Breast epithelium (tissue), 4 donors: ENCODE results near the gene MYOD1. TPM values are rescaled to one million over a fixed set of nuclear protein-coding genes. Genes with fewer than 3 reads are reported as not detected.

Source experiments
- DNase-seq, 2 donors: peaks; one replicate each; pipeline ENCODE4 v3.0.0-alpha.2; 2019; ENCODE audit warnings: low spot score in 2 of 2
- H3K27ac ChIP-seq, 2 donors: fragments of 200-600 bp; sonication (generic) in 1 of 2; one replicate each; pipeline ENCODE4 v1.5.1; 2016 to 2019; ENCODE audit warnings: mild to moderate bottlenecking in 1 of 2
- H3K27me3 ChIP-seq, 2 donors: fragments of 200-600 bp; sonication (generic) in 1 of 2; one replicate each; pipeline versions ENCODE4 v1.5.1 to v1.6.0; 2017 to 2019; ENCODE audit warnings: control low read depth in 1 of 2, mild to moderate bottlenecking in 1 of 2
- H3K36me3 ChIP-seq: fragments of 200-600 bp; one replicate; pipeline ENCODE4 v1.5.1; 2019
- H3K4me1 ChIP-seq, 2 donors: fragments of 200-600 bp; sonication (generic); one replicate each; pipeline ENCODE4 v1.5.1; 2016 to 2019; ENCODE audit warnings: control low read depth in 1 of 2
- H3K4me3 ChIP-seq, 3 donors: fragments of 200-600 bp; sonication (generic); 1 replicate in 2 of 3; 2 replicates in 1 of 3; pipeline ENCODE4 v1.5.1; 2016 to 2019; ENCODE audit warnings: mild to moderate bottlenecking in 3 of 3, moderate library complexity in 2 of 3
- H3K9me3 ChIP-seq, 2 donors: fragments of 200-600 bp; sonication (generic) in 1 of 2; one replicate each; pipeline ENCODE4 v1.5.1; 2016 to 2019; ENCODE audit warnings: control low read depth in 1 of 2
- CTCF ChIP-seq, 3 donors: fragments of 450-650 bp; IDR thresholded peaks; one replicate each; pipeline ENCODE4 v1.5.1; 2016 to 2017; ENCODE audit warnings: antibody characterized with exemption in 3 of 3, mild to moderate bottlenecking in 3 of 3, moderate library complexity in 3 of 3
- POLR2A ChIP-seq: fragments of 450-650 bp; IDR thresholded peaks from one replicate; pipeline ENCODE4 v1.6.1; 2016; ENCODE audit warnings: antibody characterized with exemption, mild to moderate bottlenecking, moderate library complexity
- POLR2AphosphoS5 ChIP-seq, 3 donors: sonication (generic); formaldehyde crosslinking; IDR thresholded peaks; one replicate each; pipeline ENCODE4 v1.6.1; 2017; ENCODE audit warnings: antibody characterized with exemption in 3 of 3
- intact Hi-C: fragments of 100-400 bp; cut with DNase I; formaldehyde crosslinking; loops from one replicate; pipeline ENCODE4 v1.15.1; 2023; ENCODE audit warnings: low total_unique reads
- total RNA-seq, 3 donors: library from RNA; depleted of rRNA; stranded (reverse); fragments of >200 nt; gene quantifications; one replicate each; pipeline ENCODE4 v1.1.0, GENCODE V29; 2016

The MYOD1 gene
- total RNA-seq, 3 donors from 2014 or later = not detected

GRCh38 chr11:17720796-17721171, 1.4 kb downstream of the MYOD1 start:
- H3K36me3 ChIP-seq = no peaks in the 10 kb centered on the region
- peak overlapping the region in 1 of 3 donors; percentile 29 for H3K4me3 ChIP-seq
- H3K27me3 ChIP-seq = peaks cover 12 to 84% of the 10 kb centered on the region in 2 donors
- TF ChIP-seq POLR2AphosphoS5 (IDR thresholded peaks at IDR 0.05) = no peak
- TF ChIP-seq POLR2A = no peak
- no peak for TF ChIP-seq CTCF (IDR thresholded peaks at IDR 0.05)
- no peaks in the 10 kb centered on the region for H3K4me1 ChIP-seq
- no peaks in the 10 kb centered on the region for H3K9me3 ChIP-seq
- no peak overlapping the region for H3K27ac ChIP-seq
- no peak for DNase-seq
- intact Hi-C loops = loop anchor here (5.0 kb wide), 1 partner anchor 703 kb away; no protein-coding TSS in a partner anchor

GRCh38 chr11:17721242-17721999, 2.0 kb downstream of the MYOD1 start:
- no peak for DNase-seq
- Histone ChIP-seq H3K4me3 (peak overlapping the region in 1 of 3 donors; percentile 29), H3K9me3 (no peaks in the 10 kb centered on the region), H3K27me3 (peaks cover 12 to 83% of the 10 kb centered on the region in 2 donors), H3K4me1 (no peaks in the 10 kb centered on the region), H3K36me3 (no peaks in the 10 kb centered on the region), H3K27ac (no peak overlapping the region)
- no peak for TF ChIP-seq CTCF (IDR thresholded peaks at IDR 0.05)
- TF ChIP-seq POLR2AphosphoS5 (IDR thresholded peaks at IDR 0.05) = no peak
- TF ChIP-seq POLR2A = no peak
- intact Hi-C loops = loop anchor here (5.0 kb wide), 1 partner anchor 704 kb away; no protein-coding TSS in a partner anchor

GRCh38 chr11:17722000-17722643, 2.8 kb downstream of the MYOD1 start:
- TF ChIP-seq POLR2AphosphoS5 (IDR thresholded peaks at IDR 0.05) (no peak), CTCF (IDR thresholded peaks at IDR 0.05) (no peak), POLR2A (no peak)
- intact Hi-C loops = loop anchor here (5.0 kb wide), 1 partner anchor 705 kb away; no protein-coding TSS in a partner anchor
- H3K36me3 ChIP-seq = no peaks in the 10 kb centered on the region
- peaks cover 12 to 76% of the 10 kb centered on the region in 2 donors for H3K27me3 ChIP-seq
- no peak overlapping the region for H3K4me3 ChIP-seq
- no peaks in the 10 kb centered on the region for H3K4me1 ChIP-seq
- H3K27ac ChIP-seq = no peak overlapping the region
- H3K9me3 ChIP-seq = no peaks in the 10 kb centered on the region
- DNase-seq = no peak

- intact Hi-C loops = loop anchor here (5.0 kb wide), 1 partner anchor 707 kb away; no protein-coding TSS in a partner anchor
- Histone ChIP-seq H3K27ac (no peak overlapping the region), H3K36me3 (no peaks in the 10 kb centered on the region), H3K4me1 (no peaks in the 10 kb centered on the region), H3K27me3 (peaks cover 10 to 56% of the 10 kb centered on the region in 2 donors), H3K4me3 (no peak overlapping the region), H3K9me3 (no peaks in the 10 kb centered on the region)
- no peak for DNase-seq
- TF ChIP-seq POLR2A (no peak), POLR2AphosphoS5 (IDR thresholded peaks at IDR 0.05) (no peak), CTCF (IDR thresholded peaks at IDR 0.05) (no peak)
Measured at GRCh38 chr11:17724020-17724908, 4.9 kb downstream of the MYOD1 start.
